ENCODE data around the gene CIDEB. TPM values are rescaled to one million over a fixed set of nuclear protein-coding genes. Genes with fewer than 3 reads are reported as not detected.

Gene CIDEB
- polyA plus RNA-seq, 4 donors, result 20.2 to 28.4 (median 24.5) TPM

DNA sequence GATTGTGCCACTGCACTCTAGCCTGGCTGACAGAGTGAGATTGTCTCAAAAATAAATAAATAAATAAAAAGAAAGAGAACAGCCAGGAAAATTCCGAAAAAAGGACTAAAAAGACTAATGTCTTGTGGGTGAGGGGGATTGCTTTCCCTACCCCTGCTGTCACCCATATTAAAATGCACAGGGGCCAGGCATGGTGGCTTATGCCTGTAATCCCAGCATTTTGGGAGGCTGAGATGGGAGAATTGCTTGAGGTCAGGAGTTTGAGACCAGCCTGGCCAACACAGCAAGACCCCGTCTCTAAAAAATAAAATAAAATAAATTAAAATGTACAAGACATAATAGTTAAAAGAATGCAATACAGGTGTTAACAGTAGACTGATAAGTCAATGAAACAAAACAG is 14.3 kb downstream of the CIDEB start:
- no peak for DNase-seq (ENCODE audit: low read depth in 4 of 4, low spot score in 3 of 4)

DNA sequence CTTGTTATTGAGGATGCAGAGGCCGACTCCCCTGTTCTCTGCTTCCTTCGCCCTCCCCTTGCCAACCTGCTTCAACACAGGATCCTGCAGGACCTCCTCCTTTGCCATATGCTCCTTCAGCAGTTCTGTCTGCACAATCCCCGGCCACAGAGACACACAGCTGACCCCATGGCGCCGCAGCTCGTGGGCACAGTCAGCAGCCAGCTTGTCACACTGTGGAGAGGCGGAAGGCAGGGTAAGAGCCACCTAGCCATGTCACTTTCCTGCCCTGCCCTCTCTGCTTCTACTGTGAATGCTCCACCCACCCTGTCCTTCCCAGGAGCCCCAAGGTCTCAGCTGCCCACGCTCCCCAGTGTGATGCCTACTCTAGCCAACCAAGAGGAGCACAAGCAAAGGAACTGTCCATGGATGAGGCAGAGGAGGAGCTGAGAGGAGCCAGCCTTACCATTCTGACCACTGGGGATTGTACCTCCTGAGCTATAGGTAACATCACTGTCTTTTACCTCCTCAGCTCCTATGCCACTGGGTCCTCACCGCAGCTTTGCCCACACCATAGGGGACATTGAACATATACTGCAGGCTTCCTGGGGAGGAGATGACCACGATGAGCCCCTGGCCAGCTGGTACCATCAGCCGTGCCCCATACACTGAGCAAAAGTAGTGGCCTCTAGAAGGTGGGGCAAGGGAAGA is 15.5 kb downstream of the CIDEB start:
- no peak for DNase-seq (ENCODE audit: low read depth in 4 of 4, low spot score in 3 of 4)

DNA sequence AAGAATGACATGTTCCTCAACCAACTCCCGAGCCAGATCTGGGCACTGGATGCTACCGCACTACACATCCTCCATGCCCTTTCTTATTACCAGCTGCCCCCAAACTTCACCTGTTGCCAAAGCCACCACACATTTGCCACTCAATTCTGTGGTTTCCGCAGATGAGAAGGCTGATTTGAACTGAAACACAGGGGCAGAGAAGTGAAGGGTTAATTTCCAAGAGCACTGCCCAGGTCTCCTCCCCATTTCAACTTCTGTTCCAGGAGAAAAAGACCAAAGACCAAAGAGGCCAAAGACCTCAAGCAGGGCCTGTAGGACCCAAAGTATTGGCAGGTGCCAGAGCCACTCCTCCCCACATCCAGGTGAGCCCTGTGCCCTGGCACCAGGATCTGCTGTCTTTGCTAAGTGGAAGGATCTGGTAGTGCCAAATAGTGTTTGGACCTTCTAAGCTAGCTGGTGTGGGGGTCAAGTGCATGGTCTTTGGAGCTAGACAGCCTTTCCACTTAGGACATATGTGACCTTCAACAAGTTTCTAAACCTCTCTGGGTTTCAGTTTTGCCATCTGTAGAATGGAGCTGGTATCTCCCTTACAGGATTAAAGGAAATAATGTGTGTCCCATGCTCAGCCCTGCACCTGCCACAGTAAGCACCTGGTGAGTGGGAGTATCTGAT is 16.2 kb downstream of the CIDEB start:
- no peak for DNase-seq (ENCODE audit: low read depth in 4 of 4, low spot score in 3 of 4)

DNA sequence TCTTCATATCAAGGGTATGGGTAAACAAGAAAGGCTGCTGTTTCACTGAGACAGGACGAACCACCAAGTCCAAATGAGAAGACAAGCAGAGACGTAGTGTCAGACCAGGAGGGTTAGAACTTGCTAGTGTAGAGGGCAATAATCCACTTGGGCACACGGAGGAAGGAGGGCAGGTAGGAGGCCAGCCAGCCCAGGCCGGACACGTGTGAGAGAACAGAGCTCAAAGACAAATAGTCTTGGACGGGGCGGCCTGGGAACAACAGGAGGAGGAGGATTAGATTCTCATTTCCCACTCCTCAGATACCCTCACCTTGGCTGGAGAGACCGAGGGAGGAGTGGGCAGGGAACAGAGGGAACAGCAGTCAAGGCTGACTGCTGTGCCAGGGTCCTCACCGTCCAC is 17.0 kb downstream of the CIDEB start:
- no peak for DNase-seq (ENCODE audit: low read depth in 4 of 4, low spot score in 3 of 4)

DNA sequence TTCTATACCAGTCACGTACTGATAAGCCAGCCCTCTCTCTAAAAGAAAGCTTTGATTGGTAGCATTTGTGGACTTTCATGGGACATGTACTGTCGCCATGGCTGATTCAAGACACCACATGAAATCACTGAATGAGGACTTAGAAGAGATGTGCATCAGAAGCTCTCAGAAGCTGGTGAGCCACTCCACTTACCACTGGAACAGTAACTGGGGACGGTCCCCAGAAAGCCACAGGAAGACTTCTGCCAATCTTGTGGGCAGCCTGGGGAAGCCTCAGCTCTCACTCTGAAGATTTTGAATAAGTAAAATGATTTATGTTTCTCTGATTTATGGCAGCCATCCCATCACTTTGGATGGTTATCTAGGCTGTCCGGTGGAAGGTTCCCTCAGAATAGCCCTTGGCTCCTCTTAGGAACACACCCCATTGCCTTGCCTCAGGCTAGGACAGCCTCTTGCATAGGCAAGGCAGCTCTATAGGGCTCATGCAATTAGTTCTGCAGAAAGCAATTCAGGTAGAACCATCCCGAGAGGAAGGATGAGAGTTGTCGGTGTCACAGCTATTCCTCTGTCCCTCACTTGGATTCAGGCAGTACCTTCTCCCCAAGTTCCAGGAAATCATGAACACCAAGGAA is 18.0 kb downstream of the CIDEB start:
- DNase-seq (ENCODE audit: low read depth in 4 of 4, low spot score in 3 of 4), result no peak

DNA sequence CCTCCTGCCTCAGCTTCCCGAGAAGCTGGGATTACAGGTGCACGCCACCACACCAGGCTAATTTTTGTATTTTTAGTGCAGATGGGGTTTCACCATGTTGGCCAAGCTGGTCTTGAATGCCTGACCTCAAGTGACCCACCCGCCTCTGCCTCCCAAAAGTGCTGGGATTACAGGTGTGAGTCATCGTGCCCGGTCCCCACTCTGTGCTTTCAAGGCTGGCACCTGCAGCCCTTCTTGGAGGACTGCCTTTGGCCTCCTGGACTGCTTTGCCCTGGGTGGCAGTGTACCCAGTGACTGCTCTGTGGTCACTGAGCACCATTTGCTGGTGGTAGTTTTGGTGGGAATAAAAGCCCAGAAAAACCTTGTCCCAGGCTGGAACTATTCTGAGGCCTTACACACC is 20.8 kb downstream of the CIDEB start:
- no peak for DNase-seq (ENCODE audit: low read depth in 4 of 4, low spot score in 3 of 4)

DNA sequence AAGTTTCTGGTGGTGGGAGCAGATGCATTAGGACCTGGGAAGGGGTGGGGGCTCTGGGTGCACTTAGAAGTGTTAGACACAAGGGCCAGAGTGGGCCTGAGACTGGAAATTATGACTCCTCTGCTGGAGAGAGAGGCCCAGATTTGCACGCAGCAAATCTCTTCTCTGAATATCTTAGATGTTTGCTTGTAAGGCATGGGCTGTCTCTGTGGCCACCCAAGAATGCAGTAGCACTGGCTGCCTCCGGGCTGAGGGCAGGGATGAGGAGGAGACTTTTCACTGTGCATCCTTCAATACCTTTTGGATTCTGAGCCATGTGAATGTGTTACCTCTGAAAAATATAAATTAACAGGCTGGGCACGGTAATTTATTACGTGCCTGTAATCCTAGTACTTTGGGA is 22.4 kb downstream of the CIDEB start:
- no peak for DNase-seq (ENCODE audit: low read depth in 4 of 4, low spot score in 3 of 4)

DNA sequence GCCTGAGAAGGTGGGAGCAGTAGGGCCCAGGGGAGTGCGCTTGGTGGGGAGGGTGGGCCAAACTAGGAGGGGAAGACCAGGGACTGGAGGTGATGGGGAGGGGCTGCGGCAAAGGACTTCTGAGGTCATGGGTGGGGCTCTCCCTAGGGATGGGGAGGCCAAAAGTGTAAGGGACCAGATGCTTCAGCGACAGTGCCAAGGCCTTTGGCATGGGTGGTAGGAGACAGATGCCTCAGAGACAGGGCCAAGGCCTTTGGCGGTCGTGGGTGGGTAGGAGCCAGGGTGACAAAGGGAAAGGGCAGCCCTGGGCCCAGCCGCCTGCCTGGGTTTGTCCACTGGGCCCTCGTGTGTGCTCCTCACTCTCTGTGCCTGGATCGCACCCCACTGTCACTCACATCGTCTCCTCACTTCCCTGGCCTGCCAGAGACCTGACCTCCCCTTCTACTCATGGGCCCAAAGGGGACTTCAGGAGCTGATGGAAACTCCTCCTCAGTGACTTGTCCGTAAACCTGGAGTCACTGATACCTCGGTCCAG is 23.2 kb downstream of the CIDEB start:
- DNase-seq (ENCODE audit: low read depth in 4 of 4, low spot score in 3 of 4), result no peak

DNA sequence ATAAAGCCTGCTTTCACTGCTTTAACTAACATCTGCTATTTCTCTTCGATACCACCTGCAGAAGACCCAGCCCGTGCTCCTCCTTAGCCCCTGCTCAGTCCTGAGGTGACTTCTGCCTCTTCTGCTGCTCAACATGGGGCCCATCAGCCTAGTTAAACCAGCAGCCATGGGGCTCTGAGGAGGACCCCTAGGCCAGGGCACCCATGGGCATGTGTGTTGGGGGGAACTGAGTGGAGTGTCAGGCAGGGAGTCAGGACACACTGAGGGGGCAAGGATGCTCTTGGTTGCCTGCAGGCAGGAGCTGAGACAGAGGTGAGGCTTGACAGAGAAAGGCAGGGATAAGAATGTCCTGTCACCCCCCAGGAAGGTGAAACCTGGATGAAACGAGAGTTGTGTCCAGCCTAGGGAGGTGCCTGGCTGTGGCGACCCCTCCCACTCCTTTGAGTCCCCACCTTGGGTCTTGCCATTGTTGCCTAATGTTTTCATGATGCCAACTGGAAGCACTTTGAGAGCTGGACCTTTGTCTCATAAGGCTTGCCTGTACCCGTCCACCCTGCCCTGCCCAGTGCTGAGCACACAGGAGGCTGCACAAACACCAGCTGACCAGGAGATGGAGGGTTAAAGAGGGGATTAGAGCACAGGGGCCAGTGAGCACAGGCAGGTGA is 23.8 kb downstream of the CIDEB start:
- DNase-seq (ENCODE audit: low read depth in 4 of 4, low spot score in 3 of 4), result no peak

DNA sequence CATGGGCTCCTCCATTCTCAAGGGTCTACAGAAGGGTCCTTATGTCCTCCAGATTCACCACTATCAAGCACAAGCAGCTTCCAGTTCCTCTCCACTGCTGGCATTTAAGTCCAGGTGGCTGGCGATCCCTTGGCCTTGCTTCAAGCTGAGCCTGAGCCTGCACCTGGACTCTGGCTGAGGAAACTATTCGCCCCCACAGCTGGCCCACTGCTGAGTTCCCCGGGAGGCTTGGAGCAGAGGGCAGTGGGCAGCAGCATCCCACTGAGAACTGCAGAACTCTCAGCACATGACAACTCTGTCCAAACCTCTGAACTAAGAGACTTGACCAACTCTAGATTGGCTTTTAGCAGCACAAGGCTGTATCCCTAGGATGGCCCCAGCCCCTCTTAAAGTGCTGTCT is 25.0 kb downstream of the CIDEB start:
- DNase-seq (ENCODE audit: low read depth in 4 of 4, low spot score in 3 of 4), result no peak

DNA sequence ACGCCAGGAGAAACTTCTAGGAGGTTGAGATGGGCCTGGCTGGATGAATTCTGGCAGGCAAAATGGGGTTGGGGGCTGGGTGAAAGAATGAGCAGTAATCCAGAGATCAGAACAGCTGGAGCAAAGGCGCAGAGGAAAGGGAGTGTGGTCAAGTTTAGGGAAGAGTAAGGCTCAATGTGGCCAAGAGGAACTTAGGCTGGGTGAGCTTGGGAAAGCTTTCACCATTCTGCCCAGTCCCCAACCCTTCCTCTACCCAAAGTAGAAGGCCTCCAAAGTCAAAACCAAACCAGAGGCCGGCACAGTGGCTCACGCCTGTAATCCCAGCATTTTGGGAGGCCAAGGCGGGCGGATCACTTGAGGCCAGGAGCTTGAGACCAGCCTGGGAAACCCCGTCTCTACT is 26.1 kb downstream of the CIDEB start:
- no peak for DNase-seq (ENCODE audit: low read depth in 4 of 4, low spot score in 3 of 4)

DNA sequence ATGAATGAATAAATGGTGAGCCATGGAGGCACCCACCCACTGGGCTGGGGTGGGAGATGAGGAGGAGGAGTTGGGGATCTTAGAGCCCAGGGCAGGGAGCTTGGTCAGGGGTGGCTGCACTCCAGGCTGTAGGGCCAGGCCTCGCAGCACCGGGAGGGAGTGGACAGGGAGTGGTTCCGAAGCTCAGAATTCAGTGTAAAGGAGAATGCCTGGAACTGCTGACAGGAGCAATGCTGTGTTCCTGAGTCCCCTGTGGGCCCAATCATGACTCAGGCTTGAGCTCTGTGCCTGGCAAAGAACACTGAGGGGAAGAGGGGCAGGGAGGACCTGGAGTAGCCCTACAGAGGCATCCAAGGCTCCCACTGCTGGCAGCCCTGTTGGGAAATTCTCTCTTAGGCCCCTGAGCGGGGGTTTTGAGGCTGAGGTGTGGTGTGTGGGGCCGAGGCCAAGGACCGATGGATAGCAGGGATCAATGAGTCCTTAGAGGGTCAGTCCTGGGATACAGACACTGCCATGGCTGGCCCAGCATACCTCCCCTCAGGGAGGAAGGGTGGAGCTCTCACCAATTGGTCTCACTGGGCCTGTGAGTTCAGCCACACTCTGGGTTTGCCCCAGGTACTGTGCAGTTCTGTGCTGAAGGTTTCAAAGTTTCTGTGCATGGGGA is 26.8 kb downstream of the CIDEB start:
- no peak for DNase-seq (ENCODE audit: low read depth in 4 of 4, low spot score in 3 of 4)

DNA sequence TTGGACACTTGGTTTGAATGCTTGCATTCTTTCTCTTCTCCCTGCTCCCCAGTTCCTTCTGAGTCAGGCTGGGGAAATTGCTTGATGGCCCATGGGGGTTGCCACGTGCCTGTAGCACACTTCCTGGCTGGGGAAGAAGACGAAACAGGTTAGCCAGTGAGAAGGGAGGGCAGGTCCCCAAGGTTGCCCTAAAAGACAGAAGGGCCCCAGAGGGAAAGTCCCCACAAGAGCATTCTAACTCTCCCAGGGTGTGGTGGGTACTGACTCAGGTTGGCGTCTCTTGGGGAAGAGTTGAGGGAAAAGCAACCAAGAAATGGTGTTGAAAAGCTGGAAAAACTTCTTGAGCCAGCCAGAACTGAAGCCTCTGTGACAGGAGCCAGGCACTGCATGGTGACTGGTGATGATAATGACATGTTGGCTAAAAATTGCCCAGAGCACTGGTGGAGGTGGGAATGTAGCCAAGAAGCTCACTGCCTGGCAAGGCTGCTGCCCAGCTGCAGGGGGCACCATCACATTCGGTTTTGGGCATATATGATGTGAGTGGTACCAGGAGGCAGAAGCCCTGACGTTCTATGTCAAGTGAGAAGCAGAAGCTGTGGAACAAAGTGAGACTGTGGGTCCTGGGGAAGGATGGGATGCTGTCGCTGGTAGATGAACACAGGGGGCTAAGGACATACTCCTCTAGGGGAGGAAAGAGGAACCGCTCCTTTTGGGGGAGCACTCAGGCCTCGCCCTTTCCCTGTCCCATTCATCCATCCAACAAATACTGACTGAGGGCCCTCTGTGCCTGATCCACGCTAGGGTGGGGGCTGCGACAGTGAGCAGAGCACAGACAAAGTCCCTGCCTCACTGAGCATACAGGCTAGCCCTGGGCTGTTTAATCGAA is 28.2 kb downstream of the CIDEB start:
- no peak for DNase-seq (ENCODE audit: low read depth in 4 of 4, low spot score in 3 of 4)

DNA sequence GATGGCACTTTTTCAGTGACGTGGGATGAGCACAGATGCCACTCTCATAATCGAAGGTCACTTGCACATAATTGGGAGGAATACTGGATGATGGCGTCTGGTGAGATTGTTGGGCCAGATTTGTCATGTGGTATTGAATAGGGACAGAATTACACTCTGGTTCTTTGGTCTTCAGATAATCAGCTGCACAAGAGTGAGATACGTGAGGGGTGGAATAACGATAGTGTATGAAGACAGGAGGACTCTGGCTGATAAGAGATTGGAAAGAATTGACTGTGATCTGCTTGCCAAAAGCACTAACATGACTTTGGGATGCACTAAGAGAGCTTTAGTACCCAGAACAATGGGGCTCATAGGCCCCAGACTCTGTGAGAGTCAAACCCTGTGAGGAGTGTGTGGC is 29.4 kb downstream of the CIDEB start:
- no peak for DNase-seq (ENCODE audit: low read depth in 4 of 4, low spot score in 3 of 4)

DNA sequence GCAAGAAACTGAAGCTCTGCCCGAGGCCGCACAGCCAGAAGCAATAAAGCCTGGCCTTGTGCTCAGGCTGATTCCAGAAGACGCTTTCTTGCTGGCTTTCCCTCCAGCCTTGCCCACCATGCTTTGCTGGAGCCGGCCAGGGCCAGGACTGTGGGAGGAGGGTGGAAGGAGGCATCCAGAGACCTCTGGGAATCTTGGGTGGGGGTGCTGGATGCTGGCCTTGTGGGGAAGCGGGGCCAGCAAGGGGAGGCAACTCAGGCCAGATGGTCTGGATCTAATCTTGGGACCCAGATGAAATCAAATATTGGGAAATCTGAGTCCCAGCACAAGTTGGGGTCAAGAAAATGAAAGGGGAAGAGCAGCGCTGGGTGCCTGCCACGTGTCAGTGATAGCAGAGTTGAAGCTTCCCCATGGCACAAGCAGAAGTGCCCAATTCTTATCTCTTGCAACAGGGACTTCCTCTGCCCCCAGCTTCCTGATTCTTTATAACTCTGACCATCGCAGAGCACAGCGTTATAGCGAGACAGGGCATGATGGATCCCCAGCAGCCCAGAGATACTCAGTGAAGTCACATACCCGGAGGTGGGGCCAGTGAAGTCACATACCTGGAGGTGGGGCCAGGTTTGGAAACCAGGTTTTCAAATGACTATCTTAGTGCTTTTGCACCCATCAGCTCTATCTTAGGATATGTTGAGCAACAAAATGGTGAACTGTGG is 30.0 kb downstream of the CIDEB start:
- no peak for DNase-seq (ENCODE audit: low read depth in 4 of 4, low spot score in 3 of 4)

DNA sequence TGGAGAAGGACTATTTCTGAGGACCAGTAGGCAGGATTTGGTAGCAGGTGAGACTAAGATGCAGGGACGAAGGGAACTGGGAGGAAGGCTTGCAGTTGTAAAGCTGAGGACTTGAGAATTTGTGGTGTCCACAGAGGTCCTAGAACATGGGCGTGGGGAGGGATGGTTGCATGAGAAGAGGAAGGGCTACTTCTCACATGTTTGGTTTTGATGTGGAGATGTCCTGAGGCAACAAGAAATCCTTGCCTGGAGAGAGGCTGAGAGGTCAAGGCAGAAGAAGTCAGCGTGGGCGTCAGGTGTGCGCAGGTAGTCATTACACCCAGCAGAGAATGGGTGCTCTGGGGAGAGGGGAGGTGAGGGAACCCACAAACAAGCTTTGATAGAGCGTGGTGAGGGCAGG is 30.7 kb downstream of the CIDEB start:
- no peak for DNase-seq (ENCODE audit: low read depth in 4 of 4, low spot score in 3 of 4)

DNA sequence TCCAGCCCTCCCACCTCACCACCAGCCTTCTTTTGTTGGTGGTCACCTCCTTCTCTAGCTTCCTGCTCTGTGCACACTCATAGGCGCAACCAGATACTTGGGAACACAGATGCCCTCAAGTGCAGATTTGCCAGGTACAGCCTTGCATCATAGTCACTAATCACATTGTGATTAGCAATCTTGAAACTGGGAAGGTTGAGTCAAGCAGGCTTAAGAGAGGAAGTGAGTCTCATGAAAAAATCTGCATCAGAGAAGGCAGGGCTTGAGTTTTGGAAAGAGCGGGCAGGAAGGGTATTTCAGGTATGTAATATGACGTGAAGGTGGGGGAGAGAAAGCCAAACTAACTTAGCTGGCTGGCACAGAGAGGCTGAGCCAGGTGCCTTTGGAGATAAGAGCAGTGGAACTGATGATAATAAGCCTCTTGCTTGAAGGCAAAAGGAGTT is 33.7 kb downstream of the CIDEB start:
- DNase-seq (ENCODE audit: low read depth in 4 of 4, low spot score in 3 of 4), result no peak

DNA sequence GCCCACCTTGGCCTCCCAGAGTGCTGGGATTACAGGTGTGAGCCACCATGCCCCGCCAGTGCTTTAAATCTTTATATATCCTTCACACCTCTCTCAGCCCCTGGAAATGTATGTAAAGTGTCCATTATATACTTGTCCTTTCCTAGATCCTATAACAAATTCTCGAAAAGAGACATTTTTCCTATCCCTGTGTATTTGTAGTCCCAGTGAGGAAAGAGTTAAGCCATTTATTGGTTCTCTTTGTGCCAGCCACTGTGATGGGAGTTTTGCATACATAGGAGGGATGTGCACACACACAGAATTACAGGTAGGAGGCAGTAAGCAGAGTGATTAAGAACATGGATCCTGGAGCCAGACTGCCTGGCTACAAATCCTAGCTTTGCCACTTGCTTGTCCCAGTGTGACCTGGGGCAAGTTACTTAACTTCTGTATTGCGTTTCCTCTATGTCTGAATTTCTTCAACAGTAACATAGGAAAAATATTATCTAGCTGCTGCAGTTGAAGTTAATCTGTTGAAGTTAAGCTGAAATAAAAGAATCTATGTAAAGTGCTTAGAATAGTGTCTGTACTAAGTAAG is 34.3 kb downstream of the CIDEB start:
- no peak for DNase-seq (ENCODE audit: low read depth in 4 of 4, low spot score in 3 of 4)

DNA sequence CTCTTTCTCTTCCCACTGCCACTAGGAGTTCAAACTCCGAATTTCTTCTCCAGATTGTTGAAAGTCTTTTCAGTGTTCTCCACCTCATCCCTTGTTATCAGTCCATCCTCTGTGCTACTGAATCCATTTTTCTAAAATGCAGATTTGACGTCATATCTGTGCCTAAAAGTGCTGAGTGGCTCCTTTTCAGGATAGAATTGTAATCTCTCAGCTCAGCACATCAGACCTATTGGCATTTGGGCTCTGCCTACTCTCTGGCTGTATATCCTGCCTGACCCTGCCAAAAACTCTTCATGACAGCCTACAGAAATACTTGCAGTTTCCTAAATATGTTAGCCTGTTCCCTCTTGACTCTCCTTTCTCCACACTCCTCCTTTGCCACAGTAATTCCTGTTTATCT is 35.3 kb downstream of the CIDEB start:
- DNase-seq (ENCODE audit: low read depth in 4 of 4, low spot score in 3 of 4), result no peak

All from left renal pelvis (tissue), 4 donors.